ENCODE measurements around the gene MZF1.

Gene MZF1

DNA sequence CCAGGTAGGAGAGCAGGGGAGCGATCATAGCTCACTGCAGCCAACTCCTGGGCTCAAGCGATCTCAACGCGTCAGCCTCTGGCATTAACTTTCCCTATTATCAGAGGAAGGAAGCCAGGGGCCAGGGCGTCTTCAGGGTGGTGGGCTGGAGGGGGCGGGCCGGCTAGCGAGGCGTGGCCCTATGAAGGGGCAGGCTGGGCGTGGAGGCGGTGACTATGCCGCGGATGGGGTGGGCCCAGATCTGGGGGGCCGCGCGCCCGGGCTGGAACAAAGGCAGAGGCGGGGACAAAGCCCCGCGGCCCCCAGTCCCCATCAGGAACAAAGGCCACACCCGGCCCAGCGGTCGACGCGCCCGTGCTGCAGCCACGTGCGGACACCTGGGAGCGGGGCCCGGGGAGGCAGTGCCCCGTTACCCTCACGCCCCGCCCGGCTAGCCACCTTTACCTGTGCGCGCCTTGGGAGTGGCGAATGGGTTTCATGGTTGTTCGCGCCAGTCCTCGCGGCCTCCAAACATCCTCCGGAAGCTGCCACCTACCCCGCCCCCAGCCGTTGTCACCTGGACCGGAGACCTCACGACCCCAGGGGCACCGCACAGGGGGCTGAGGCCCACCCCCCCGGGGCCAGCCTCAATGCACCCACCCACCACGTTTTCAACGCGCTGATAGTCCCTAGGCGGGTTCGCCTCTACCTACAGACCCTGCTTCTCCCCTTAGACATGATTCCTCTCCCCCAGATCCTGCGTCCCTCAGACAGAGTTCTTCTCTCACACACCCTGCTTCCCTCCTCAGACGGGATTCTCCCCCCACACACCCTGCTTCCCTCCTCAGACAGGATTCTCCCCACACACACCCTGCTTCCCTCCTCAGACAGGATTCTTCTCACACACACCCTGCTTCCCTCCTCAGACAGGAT, 34.6 kb downstream of the MZF1 start:
- DNase-seq = no peak

DNA sequence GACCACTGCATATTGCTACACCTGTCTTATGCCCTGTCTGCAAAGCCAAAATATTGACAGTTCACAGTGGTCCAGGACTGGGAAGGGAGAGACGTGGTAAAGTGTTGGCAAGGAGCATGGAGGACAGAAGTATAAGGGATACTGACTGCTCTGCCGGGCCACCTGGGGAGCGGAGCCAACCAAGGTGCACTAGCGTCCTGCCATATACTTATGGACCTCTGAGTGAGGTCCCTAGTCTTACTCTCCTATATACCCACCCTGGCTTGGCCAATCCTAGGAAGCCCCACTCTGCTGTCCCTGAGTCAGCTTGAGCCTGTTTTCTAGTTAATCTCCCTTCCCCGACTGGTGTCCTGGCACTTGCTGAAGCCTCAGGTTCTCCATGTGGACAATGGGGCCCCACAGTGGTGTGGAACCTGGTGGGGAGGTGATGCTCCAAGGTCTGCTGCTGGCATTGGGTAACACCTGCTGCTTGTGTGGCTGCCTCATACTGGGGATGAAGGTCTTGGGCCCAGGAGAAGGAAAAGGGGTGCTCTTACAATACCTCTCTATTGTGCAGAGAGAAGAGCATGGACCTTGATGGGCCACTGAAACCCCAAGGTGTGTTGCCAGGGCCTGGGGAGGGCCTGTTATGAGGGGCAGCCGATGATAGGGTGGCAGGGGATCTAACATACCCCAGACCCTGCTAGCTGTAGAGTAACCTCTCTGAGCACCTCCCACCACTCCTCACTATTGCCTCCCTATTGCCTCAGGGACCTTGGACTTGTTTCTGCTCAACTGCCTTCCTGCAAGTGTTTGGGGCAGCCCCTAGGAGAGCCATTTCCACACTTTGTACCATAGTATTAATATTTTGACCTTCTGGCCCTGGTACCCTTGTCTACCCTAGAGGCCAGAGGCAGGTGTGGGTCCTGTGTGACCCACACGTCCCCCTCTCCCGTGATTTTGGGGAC, 36.0 kb downstream of the MZF1 start:
- no peak for DNase-seq

DNA sequence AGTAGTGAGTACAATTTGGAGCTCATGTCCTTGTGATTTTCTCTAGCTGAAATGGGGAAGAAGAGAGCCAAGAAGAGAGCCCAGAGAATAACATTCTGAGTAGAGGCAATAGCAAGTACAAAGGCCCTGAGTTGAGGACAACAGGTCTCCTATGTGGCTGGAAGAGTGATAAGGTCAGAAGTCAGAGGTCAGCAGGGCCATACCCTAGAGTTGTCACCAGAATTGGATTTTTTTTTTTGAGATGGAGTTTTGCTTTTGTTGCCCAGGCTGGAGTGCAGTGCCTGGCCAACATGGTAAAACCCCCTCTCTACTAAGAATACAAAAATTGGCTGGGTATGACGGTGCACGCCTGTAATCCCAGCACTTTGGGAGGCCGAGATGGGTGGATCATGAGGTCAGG, 37.3 kb downstream of the MZF1 start:
- DNase-seq = no peak

DNA sequence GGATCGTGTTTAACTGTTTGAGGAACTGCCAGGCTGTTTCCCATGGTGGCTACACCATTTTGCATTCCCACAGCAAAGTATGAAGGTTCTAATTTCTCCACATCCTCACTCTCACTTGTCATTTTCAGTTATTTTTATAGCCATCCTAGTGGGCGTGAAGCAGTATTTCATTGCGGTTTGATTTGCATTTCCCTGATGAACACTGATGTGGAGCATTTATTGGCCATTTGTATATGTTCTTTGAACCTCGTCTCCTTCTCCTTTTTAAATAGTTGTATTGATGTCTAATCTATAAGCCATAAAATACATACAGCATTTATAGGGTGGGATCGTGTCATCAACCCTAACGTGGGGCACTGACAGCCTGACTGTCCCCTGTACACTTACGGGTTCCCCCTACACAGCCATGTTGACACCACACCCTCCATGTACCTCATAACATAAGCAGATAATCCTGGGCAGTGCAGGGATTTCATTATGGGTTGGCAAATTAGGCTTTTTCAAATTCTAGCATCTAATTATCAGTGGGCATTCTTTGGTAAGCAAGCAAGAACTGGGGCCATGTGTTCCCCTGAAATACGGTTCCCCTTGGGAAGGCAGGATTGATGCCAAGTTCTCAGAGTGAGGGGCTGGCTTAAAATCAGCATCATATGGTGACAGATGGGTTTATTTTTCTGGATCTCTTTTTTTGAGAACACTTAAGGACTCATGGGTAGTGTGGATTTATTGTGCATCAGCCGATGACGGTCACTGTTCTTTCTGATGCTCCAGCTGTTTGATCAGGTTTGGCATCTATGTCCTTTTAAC, 41.9 kb downstream of the MZF1 start:
- no peak for DNase-seq

DNA sequence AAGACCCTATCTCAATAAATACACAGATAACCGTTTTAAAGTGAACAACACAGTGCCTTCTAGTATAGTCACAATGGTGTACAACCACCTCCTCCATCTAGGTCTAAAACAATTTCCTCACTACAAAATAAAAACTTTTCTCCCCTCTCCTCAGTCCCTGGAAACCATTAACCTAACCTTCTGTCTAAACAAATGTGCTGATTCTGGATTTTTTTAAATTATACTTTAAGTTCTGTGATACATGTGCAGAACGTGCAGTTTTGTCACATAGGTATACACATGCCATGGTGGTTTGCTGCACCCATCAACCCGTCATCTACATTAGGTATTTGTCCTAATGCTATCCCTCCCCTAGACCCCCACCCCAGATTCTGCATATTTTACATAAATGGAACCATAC, 43.7 kb downstream of the MZF1 start:
- DNase-seq = no peak

DNA sequence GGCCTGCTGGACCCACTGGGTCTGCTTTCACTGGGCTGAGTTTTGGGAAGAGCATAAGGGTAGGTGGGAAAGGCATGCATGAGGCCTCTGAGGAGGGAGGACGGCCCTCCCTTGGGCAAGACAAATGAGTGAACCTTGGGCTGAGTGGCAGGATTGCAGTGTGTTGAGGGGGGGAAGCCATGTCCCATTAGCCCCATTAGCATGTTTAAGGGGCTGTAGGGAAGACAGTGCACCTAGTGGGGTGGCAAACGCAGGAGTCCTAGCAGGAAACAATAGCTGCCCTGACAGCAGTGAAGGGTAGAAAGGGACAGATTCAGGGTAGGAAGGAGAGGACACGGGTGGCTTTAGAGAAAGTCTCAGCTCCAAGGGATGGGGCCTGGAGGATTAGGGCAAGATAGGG, 50.4 kb downstream of the MZF1 start:
- DNase-seq = no peak

DNA sequence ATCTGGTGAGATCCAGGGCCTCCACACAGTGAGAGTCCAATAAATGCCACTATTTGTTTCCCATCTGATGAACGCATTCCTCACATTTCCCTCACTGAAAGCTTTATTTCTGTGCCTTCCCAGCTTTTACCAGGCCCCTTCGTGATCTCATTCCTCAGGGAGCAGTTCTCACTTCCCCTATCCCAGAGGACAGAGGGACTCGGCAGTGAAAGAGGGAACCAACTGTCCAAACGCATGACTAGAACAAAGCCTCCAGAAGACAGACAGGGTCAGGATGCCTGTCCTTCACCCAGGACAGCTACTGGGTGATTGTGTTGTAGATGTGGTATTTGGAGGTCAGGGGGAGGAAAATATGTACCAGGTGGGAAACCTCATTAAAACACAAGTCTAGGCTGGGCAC, 51.5 kb downstream of the MZF1 start:
- no peak for DNase-seq

DNA sequence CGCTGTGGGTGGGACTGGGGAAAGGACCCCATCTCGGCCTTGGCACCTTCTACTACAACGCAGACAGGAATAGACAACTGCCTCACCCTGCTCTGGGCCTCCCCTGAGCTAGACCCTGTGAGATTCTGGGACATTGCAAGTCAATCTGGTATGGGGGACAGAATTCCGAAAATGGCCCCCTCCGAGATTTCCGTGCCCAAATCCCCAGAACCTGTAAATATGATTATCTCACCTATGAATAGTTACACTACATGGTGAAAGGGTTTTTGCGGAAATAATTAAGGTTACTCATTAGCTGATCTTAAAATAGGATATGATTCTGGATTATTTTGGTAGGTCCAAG, 52.9 kb downstream of the MZF1 start:
- no peak for DNase-seq

DNA sequence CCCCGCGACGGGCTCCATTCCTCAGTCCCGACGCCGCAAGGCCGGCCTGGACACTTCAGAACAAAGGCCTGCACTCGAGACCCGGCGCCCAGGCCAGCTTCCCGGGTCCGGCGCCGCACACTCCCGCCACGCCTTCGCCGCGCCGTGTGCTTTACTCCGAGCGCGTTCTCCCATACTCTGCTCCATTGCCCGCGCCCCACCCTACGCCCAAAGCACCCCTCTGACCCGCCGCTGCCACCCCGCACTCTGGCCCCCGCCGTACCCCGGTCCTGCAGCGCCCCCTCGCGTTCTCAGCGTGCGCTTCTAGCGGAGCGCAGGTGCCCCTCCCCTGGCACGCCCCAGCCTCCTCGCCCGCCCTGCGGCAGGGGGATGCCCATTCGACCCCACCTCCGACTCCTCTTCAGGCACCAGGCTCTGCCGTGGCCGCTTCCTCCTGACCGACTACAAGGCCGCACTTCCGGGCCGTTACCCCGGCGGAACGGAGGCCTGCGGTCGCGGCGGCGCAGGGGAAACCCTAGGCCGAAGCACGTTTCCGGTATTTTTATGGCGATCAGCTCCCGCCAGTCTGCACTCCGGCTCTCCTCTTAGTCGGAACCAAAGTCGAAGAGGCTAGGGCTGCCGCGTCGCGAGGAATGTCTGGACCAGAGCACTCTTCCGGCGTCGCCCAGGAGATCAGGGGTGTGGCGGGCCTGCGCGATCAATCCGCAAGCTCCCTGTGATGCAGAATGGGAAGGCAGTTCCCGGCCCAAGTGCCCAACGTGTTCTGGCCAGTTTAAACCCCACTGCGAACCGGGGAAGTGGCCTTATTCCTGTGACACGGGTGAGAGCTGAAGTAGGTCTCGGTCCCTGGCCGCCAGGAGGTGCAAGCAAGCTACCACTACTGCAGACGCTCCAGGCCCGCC, 53.5 kb downstream of the MZF1 start, which contains the start of gene ZBTB45:
TSS of gene ZBTB45 (minus strand) at position 456 of the 902 bp plus-strand sequence. CDS start 2,137 bp downstream, outside the sequence.
- DNase-seq = peak; percentile 98

DNA sequence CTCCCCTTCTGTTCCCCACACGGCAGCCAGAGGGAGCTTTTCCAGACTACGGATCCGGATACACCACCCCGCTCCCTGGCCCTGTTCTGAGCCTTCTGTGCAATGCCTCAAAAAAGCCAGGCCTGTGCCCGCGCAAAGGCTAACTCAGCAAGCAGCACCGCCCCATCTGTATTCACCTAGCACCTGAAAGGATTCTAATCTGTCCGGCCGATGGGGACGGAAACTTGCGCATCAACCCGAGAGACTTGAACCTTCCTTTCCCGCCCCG, 54.1 kb downstream of the MZF1 start:
- peak; percentile 79 for DNase-seq

DNA sequence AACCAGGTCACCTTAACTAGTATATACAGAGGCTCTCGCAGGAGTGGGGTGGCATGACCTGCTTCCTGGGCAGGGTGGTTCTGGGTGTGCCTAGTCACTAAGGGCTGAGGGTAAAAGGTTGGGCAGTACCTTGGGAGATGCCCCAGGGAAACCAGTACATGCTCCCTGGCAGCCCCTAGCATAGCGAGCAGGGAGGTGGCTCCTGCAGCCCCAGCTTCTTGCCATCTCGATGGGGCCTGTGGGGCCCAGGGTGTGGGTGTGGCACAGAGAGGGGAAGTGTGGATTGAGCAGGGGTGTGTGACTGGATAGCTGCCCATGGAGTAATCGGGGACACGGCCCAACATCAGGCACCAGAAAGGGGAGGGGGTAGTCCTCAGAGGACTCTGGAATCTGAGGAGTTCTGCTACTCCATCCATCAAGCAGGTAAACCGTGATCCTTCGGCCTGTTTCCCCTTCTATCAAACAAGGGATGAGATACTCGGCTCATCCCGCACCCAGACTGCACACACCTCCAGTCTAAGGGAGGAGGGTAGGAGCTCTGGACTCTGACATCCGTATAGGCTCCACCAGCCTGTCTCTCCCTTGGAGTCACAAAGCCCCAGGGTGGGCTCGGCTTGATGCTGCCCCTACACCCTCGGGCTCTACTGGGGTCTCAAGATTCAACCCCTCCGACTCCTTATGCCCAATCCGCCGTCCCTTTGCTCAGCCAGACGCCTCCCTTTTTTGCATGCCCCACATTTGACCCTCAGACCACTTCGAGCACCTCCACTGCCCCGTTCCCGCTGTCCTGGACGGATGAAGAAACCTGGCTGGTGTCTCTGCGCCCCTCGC, 54.7 kb downstream of the MZF1 start:
- DNase-seq = no peak

DNA sequence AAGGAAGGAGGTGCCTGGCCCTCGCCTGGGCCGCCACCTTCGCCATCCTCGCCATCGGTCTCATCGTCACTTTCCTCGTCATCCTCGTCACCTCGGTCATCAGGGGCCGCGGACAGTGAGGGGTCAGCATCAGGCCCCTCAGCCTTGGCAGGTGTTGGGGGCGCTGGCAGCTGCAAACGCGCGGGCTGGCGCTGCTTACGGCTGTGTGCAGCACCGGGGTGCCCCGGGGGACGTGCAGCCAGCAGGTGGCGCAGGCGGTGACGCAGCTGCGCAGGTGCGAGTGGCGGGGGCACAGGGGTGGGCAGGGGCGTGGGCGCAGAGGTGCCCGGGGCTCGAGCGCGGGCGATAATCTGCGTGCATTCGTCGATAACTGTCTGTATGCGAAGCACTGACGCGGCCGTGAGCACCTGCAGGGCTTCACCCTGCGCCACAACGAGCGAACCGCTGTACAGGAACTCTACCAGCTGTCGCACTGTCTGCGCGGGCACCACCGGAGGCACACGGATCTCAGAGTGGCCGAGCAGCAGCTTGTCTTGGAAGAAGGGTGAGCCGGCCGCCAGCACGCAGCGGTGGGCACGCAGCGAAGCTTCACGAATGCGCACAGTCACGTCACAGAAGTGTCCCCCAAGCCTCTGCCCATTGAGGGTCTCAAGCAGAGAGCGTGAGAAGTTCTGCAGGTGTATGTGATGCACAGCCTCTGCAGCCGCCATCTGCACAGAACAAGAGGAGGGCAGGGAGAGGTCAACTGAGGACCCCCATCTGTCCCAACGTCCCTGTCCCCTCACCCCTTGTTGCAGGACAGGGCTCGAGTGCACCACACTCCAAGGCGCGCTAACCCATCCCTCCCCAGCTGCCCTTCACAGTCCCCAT, 55.9 kb downstream of the MZF1 start:
- DNase-seq = no peak

DNA sequence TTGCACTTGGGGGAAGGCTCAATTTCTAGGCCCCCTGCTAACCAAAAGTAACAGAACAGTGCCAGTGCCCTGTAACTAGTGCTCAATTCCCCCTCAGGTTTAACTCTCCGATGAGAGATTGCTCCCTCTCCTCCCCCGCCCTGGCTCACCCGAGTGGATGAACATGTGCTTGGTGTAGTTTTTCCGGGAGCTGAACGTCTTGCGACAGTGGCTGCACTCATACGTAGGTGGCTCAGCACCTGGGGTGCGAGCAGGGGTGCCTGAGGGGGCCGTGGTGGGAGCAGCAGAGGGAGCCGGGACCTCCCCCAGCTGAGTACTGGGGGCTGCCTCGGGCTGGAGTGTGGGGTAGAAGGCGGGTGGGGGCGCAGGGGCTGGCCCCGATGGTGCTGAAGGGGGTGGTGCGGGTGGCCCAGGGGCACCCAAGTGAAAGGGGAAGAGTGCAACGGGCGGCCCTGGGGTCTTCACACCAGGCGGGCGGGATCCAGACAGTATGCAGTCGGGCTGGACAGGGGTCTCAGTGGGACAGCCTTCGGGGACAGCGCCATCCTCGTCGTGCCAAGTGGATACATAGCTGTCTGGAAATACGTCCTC, 56.8 kb downstream of the MZF1 start:
- no peak for DNase-seq

DNA sequence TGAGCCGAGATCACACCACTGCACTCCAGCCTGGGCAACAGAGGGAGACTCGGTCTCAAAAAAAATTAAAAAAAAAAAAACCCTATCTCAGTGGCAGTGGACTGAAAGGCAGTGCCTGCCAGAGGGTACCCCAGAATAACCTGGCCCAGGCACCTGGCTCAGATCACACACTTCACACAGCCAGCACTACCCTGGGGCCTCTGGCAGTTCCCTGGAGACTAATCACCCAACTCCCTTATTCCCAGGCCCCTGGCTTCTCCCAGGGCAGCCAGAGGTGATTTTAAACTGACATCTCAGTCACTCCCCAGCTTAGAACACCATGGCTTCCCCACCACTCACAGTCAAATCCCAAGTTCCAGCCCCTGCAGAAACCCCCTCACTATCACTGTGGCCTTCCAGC, 57.9 kb downstream of the MZF1 start:
- no peak for DNase-seq

DNA sequence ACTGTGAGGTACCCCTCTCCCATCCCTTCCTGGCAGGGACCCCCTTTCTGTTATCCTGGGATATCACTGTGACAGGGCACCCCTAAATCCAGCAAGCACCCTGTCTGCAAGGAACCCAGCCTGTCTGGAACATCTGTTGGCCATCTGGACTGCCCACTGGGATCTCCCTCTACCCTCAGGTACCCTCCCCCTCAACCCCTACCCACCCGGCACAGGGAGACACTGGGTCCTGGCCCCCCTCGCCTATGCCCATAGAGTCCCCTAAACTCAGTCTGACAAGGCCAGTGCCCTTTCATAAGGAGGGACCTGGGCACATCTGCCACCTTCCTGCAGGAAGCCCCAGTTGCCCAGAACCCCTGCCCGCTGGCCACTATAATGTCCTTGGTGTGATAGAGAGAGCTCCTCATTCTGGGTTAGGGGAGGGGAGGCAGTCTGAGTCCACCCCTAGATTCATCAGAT, 58.5 kb downstream of the MZF1 start:
- DNase-seq = no peak

DNA sequence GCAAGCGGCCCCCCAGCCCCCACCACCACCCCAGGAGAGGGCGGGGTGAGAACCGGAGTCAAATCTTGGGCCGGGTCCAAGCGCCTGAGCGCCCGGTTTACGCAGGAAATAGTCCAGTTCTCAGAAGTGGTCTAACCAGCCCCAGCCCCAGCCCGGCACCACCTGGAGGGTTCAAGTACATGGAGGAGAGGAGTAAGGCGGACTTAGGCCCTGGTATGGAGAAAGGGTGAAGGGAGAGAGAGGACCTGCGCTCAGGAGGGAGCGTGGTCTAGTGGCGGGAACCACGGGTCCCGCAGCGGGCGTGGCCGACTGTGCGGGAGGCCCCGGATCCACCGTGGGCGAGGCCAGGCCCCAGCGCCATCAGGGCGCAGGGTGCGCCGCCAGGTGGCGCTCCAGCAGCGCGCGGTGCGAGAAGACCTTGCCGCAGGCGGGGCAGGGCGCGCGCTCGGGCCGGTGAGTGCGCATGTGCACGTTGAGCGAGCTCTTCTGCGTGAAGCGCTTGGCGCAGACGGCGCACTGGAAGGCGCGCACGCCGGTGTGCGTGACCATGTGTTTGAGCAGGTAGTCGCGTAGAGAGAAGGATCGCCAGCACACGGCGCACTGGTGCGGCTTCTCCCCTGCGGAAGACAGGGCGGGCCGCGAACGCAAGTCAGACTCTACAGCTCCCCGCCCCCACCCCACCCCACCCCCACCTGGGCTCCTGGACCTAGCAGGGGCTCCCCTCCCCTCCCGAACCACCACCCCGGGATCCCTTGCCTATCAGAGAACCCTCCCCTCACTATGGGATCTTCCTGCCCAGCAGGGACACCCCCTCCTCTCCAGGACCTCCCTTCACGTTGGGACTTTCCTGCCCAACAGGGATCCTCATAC, 59.2 kb downstream of the MZF1 start:
- DNase-seq = peak; percentile 87

DNA sequence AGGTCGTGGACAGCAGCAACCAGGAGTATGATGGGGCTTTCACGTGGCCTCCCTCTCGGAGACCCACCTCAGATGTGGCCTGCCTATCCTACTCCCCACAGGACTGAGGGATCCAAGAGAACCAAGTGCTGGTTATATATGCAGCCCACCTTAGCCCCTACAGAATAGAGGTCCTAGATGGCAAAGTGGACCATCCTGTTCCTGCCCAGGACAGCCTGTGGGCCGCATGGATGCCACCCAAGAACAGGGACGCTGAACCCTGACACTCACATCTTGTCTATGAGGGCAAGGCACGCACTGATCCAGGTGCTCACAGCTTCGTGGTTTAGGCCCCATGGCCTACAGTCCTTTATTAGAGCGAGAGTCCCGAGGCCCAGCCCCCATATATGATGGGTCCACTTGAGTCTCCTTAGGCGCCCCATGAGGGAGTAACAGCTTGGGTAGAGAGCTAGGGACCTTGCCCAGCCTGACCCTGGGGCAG, 59.9 kb downstream of the MZF1 start:
- no peak for DNase-seq

All from fibroblast of skin of scalp (primary cell).